Activated CD8-positive, alpha-beta memory T cell treated with anti-CD3 and anti-CD28 coated beads for 1 hour (primary cell): Measurements from ENCODE around the gene CNTNAP2.

Experiments used
- DNase-seq, 2 donors: peaks; one replicate each; pipeline ENCODE4 v3.0.0-alpha.2; 2020; ENCODE audit warnings: low read depth in 1 of 2; ENCODE audit errors: extremely low read depth in 1 of 2

Gene CNTNAP2

GRCh38 chr7:147428075-147428474, 1311.5 kb downstream of the CNTNAP2 start:
- DNase-seq = no peak

DNA sequence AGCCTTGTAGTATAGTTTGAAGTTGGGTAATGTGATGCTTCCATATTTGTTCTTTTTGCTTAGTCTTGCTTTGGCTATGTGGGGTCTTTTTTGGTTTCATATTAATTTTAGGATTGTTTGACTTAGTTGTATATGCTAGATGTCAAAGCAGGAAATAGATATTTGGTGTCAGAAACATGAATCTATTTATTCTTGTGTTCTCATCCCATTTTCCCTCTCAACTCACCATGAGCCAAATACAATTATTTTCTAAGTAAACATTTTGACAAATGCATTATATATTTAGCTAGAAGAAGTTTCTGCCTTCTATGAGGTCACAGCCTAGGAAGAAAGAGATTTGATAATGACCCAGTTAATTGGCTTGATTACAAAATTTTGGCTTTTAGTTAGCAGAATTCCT, 1313.4 kb downstream of the CNTNAP2 start:
- DNase-seq = no peak

DNA sequence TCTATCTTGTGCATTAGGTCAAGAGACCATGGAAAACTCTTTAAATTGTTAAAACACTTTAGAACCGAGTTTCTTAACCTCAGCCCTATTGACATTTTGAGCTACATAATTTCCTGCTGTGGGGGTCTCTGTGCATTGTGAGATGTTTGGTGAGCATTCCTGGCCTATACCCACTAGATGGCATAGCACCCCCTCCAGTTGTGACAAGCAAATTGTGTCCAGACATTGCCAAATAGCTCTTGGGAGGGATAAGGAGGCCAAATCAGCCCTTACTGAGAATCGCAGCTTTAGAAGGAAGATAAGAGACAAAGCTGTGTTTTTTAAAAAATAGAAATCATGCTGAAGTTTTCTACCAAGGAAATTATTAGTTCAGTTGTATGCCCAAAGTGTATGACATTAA, 1315.5 kb downstream of the CNTNAP2 start:
- DNase-seq = no peak

DNA sequence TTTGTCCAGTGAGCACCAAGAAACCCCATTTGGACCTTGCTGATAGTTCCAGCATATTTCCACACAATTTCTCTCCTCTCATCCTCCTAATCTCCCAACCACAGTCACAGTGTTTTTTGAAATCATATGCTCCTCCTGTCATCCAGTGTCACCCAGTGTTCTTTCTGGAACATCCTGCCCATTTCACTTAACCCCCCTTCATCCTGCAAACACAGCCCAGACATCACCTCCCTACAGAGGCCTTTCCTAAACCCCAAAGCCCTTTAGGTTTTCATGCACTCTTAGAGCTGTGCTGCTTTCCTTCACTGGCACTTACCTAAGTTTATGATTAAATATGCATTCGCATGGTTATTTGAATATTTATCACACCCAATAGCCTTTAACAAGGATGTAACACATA, 1316.0 kb downstream of the CNTNAP2 start:
- no peak for DNase-seq

DNA sequence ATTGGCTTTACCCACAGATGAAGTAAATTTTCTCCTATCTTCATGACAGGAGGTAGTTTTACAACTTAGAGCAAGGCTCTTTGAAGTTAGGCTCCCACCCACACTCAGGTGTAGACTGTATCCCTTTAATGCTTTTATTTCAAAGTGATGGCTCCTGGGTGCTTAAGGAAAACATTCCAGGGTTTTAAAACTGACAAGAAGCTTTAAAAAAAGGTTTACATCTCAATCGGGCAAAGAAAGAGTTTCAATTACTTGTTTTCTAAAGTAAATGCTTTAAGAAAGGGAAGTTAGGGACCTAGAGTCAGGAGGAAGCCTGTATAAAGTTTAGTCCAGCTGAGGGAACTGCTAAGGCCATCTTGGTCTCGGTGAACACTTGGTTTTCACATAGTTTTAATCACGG, 1320.1 kb downstream of the CNTNAP2 start:
- DNase-seq = no peak

- DNase-seq = no peak
Measured at GRCh38 chr7:147438216-147438615, 1321.6 kb downstream of the CNTNAP2 start.

GRCh38 chr7:147443942-147444341, 1327.3 kb downstream of the CNTNAP2 start:
- DNase-seq = no peak

DNA sequence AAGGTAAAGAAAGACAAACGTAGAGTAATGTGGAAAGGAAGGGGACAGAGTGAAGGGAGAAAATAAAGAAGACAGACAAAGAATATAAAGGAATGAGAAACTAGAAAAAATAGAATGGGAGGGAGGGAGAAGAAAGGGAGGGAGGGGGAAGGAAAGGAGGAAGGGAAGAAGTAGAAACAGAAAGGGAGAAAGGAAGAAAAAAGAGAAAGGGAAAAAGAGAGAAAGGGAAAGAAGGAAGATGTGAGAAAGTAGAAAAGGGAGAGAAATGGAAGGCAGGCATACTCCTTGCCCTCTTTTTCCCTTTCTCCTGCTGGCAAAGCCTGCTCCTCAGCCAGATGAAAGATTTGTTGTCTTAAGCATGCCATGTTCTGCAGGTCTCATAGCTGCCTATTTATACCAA, 1336.2 kb downstream of the CNTNAP2 start:
- no peak for DNase-seq

DNA sequence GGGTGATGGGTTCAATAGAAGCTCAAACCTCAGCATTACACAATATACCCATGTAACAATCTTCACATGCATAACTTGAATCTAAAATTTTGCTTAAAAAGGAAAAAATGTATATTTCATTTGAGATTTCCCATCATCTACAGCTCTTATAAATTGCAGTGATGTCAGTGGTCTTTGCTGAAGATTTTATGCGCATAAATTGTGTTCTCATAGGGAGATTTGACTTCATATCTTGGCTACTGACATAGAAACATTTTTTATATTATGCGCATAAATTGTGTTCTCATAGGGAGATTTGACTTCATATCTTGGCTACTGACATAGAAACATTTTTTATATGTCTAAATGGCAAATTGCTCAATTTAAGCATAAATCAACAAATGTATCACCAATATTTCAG, 1348.6 kb downstream of the CNTNAP2 start:
- DNase-seq = no peak

GRCh38 chr7:147472556-147472955, 1356.0 kb downstream of the CNTNAP2 start:
- no peak for DNase-seq

DNA sequence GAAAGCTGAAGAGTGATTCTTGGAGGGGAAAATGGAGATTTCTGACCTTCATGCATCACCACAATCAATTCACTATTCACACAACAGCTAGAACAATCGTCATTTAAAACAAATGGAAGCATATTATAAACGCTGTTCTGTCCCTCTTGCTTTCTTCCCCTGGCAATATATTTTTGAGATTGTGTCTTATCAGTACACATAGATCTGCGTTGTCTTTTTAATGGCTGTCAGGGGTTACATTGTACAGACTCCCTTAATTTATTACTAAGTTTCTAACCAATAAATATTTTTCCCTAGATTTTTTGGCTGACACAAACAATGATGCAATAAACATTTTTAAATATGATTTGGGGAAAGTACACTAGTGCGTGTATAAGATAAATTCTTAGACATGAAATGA, 1358.3 kb downstream of the CNTNAP2 start:
- DNase-seq = no peak

DNA sequence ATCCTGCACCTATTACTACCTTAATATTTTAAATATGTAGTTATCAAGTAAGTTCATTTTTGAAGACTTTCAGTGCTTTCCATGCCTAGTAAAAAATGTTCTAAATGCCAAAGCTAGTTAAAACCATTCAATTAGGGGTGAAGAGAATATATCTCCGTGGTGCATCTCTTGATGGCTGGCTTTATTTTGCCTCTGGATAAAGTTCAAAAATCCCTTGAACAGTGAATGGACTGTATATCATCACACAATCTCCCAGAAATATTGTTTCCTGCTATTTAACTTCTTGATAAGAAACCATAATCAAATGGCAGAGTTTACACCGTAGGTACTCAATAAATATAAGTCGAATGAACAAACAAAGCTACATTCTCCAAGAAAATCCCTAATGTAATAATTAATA, 1360.9 kb downstream of the CNTNAP2 start:
- no peak for DNase-seq

- DNase-seq = no peak
Measured at GRCh38 chr7:147478796-147479195, 1362.2 kb downstream of the CNTNAP2 start.

GRCh38 chr7:147483634-147484292, 1367.2 kb downstream of the CNTNAP2 start:
- DNase-seq = no peak

GRCh38 chr7:147485660-147486210, 1369.1 kb downstream of the CNTNAP2 start:
- DNase-seq = no peak

DNA sequence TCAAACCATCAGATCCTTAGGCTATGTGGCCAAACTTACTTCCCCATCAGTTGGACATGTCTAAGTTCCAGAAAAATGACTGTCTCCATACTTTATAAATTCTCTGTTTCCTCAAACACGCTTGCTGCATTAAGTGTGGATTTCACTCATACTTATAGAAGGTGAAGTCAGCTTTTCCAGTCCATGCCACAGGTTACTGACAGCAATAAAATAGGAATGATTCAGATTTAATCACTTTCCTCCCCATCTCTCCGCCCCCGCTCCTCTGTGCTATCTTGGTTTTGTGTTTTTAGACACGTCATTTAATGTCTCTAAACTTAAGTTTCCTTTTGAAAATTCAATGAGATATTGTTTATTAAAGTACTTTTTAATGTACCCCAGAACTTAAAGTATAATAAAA, 1376.0 kb downstream of the CNTNAP2 start:
- no peak for DNase-seq

GRCh38 chr7:147496209-147496608, 1379.6 kb downstream of the CNTNAP2 start:
- DNase-seq = no peak

DNA sequence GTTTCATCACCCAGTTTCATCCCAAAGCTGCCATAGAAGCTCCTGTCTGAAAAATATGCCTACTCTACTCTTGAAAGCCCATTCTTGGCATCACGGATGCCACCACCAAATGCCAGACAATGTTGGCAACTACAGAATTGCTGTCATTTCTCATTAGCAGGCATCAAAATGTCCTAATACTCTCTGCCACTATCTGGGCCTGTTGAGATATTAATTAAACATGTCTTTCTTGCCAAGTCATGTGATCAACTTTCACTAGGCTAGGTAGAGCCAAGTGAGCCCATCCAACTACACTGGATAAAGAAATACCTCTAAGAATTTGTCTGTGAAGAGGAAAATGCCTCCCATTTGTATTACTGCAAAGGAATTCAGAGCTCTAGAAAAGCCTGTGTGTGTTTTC, 1380.6 kb downstream of the CNTNAP2 start:
- no peak for DNase-seq

DNA sequence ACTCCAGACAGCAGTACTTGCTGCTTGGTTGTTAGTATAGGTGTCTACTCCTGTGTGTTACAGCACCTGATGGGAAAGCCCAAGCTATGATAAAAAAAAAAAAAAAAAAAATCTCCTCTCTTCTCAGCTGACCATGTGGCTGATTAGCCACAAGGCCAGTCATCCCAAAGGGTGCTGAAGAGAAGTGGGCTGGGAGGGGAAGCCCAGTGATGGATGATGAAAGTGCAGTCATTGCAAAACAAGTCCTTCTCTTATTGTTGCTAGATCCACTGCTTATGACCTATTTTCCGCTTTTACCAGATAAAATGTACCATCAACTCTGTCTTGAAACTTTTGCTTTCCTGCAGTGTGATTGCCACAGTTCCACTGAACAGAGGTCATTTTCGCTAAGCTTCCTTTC, 1381.5 kb downstream of the CNTNAP2 start:
- no peak for DNase-seq

- no peak for DNase-seq
Measured at GRCh38 chr7:147509035-147509501, 1392.5 kb downstream of the CNTNAP2 start.

GRCh38 chr7:147509541-147510200, 1393.1 kb downstream of the CNTNAP2 start:
- DNase-seq = no peak

DNA sequence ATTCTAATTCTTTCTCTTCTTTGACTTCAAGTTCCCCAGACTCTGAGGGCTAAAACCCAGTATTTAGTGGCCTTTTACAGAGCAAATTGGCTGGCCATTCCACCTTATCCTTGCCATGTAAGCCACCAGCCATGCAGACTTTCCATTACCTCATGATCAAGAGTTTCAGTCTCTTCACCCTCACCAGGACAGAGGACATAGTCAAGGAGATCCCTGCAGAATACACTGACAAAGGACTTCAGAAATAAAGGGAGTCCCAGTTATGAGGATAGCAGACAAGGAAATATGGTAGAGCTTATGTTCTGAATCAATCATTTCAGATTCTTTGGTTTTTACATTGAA, 1393.6 kb downstream of the CNTNAP2 start:
- no peak for DNase-seq

DNA sequence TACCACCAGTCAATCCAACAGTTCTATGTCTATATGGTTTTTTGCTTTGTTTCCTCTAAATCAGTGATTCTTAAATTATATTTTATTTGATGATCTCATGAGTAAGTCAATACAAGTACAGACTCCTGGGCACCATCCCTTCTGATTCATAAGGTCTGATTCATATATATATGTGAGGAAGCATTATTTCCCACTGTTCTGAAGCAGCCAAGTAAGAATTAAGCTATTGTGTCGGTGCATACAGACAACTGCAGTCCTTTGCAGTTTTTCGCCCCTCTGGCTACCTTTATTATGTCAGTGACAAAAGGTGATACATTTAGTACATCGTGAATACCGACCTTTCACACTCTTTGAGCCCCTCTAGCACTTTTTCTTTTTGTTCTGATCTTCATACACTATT, 1394.3 kb downstream of the CNTNAP2 start:
- DNase-seq = no peak
